A204.1 (cell line): ENCODE measurements around the gene OR9Q1.

Source experiments
- FAIRE-seq: peaks from 2 replicates; lab custom pipeline; 2012; peaks lifted over from hg19 to GRCh38; lab: Jason Lieb, UNC

OR9Q1 gene

DNA sequence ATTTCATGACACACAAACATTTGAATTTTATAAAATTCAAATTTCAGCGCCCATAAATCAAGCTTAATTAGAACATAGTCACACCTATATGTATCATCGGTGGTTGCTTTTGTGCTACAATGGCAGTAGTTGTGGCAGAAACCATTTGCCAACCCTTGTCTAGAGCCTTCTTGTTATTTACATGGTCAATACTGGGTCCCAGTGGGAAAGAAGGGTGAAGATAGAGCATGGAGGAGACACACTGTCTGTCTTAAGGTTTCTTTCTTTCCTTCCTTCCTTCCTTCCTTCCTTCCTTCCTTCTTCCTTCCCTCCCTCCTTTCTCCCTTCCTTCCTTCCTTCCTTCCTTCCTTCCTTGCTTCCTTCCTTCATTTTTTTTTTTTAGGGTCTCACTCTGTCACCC is 10.8 kb downstream of the OR9Q1 start:
- FAIRE-seq = no peak

DNA sequence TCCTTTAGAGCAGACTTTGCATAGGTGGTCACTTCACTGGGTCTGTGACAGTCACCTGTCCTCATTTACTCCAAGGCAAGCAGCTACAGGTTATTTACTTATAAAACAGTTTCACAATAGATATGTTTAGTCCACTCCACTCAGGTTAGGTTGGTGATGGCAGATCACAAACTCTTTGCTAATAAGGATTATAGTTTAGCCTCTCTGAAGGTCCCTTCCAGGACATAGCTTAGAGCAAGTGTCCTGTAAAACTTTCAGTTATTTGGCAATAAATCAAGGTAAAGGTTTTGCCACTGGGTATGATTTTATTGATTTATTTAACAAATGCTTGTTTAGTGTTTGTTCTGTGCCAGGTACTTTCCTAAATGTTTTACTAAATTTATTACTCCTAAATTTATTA is 15.9 kb downstream of the OR9Q1 start:
- no peak for FAIRE-seq

DNA sequence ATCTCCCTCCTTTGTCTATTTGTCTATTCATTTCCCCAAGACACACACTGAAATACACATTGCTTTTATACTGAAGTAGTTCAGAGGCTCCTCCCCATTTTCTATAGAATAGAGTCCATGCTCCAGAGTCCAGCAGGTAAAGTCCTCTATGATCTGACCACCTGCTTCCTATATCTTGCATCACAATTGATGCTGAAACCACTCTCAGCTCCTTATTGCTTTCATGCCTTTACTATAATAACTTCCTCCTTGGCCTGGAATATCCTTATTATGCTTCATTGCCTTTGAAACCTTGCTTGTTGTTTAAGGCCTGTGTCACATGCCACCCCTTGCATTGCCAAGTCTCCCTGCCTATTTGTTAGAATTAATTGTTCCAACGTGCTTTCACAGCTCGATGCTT is 19.7 kb downstream of the OR9Q1 start:
- FAIRE-seq = no peak

DNA sequence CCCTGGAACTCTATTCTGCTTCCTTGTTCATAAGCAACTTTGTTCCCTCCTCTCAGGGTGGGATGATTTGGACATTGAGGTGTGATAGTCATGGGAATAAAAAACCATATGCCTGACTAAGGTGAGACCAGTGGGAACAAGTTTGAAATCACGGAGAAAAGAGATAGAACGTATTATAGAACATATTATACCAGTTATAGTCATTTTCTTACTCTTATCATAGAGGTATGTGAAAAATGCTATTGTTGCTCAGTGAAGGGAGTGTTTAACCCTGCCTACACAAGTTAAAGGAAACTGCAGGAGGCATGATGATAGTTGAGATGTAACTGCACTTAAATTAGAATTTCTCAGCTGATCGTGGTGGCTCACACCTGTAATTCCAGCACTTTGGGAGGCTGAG is 22.6 kb downstream of the OR9Q1 start:
- FAIRE-seq = no peak

DNA sequence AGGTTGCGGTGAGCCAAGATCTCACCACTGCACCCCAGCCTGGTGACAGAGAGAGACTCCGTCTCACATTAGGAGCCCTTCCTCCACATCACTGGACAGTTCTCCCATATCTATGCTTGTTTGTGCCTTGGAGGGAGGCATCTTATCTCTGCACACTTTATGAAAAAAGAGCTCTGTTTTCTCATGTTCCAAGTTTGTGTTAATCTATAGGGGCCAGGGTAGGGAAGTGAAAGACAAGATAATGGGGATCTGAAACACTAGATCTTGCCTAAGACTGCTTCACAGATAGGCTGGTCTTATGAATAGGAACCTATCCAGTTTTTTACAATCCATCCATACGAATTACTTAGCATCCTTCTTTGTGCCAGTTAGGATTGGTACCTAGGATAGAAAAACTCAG is 24.1 kb downstream of the OR9Q1 start:
- FAIRE-seq = no peak

DNA sequence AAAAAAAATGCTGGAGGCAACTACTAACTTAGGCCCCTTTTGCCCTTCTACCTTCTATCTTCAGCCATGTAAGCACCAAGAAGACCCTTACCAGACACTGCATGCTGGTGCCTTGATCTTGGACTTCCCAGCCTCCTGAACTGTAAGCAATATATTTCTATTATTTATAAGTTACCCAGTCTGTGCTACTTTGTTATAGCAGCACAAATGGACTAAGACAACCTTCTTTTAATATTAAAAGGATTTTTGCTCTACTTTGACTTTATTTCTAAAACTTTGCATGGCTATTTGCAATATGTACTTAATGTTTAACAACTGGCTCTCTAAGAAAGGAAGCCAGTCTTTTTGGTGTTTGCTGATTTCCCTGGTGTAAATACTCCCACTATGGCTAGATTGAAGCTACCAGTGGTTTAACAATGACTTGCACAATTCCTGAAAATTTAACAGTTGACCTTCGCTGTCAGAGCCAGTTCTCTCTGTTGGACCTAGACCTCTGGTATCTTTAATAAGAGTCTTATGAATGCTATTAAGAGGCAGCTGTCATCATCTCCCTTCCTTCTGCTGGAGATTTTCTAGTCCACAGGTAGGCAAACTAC is 32.2 kb downstream of the OR9Q1 start:
- FAIRE-seq = no peak

DNA sequence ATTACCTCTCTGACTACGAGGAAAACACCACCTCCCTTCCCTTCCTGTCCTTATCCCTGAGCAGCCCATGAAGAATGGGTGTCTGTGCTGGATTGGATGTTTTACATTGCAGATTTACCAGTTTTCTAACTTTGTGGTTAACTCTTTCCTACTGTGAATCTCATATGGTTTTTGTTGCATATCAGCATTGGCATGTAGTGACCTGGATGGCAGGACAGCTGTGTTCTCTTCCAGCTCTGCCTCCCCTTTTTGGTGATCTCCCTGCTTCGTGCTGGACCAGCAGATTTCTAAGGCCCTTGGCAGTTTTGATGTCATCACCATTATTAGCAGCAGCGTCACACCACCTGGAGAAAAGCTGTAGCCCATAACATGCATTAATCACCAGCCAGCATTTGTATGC is 33.8 kb downstream of the OR9Q1 start:
- FAIRE-seq = no peak

DNA sequence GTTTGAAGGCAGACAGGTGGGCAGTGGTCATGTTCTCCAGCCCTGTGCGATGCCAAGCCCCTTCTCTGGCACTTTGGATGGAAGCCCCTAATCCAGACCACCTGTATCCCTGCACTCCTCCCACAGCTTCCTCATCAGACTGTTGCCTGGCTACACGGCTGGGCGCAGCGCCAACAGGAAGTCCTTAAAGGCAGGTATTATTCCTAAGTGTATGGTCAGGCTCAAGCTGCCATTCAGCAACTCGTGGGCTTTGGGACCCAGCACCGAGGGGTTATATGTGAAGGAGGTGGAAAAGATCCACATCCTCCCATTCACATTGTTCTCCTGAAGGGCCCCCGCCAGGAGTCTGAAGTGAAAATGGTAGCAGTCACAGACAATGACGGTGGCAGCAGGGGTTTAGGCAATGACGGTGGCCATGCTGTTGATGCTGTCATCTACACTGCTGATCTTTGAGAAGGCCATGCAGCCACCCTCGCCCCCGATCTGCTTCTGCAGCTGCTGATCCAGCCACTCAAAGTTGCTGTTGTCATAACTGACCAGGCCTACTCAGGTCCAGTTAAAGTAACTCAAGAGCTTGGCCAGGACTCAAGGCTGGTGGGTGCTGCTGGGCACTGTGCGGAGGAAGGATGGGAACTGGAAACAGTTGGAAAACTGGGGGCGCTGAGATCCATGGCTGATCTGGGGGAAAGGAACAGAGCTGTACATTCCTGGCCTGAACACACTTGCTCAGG is 34.8 kb downstream of the OR9Q1 start:
- no peak for FAIRE-seq

DNA sequence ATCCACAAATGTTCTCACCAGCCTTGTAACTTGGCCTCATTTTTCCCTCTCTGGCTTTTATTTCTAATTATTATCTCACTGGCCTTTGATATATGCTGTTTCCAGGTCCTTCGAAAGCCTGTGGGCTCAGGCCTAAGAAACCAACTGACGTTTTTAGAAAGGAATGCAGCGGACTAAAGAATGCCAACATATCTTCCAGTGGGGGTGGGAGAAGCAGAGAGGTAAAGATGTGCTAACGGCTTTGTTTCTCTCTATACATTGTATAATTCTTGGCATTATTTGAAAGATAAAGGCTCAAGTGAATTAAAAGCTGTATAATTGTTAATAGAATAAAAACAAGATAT is 35.3 kb downstream of the OR9Q1 start:
- no peak for FAIRE-seq

DNA sequence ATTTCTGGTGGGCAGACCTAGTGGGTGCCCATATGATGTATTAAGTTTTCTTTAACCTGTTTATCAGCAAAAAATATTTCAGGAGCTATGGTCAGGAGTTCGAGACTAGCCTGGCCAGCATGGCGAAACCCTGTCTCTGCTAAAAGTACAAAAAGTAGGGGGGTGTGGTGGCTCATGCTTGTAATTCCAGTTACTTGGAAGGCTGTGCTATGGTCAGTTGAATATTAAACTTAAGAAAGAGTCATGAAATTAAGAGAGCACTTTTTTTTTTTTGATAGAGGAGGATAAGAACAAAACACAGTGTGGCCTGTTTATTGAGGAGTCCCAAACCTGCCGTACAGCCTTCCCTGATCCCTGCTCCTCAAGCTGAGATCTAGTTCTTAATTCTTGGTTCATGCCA is 36.9 kb downstream of the OR9Q1 start:
- FAIRE-seq = no peak

DNA sequence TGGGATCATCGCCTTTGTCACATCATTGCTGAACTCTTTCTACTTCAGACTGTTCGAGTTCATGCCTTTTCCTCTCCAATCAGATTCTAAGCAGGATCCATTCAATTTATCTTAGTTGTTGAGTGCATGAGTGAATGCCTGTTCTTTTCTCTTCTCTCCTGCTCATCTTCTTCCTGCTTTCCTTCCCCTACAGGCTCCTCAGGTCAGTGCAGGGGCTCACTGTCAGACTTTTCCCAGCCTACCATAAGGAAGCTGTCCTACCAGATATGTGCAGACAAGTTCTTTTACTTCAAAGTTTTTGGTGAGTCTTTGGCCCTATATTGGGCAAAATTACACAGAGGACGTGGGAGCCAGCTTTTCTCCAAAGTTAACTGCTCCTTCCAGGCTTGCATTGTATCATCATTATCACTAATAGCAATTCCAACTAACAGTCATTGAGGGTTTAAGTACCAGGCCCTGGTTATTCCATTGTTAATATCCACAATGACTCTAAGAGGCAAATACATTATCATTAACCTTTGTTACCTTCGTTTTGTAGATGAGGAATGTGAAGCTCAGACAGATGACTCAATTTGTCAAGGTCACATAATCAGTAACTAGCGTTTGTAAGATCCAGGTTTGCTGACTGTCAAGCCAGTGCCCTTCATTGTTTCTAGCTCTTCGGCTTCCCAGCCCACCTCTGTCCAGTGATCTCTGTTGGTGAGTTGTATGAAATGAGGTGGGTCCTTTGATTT is 37.4 kb downstream of the OR9Q1 start:
- FAIRE-seq = no peak

DNA sequence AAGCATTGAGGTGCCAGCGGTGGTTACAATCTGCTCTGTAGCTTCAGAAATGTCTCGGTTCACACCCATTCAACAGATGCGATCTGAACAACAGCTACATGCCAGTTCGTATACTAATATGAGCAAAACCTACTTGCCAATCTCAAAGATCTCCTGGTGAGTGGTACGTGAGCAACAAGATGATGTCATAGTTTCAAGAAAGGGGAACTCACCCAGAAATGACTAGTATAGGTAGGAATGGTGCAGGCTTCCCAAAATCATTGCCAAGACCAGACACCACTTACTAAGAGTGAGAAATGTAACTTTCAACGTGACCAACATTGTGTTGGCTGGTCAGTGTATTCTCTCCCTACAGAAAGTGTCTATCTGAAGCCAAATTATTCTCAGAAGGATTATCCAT is 38.1 kb downstream of the OR9Q1 start:
- no peak for FAIRE-seq

DNA sequence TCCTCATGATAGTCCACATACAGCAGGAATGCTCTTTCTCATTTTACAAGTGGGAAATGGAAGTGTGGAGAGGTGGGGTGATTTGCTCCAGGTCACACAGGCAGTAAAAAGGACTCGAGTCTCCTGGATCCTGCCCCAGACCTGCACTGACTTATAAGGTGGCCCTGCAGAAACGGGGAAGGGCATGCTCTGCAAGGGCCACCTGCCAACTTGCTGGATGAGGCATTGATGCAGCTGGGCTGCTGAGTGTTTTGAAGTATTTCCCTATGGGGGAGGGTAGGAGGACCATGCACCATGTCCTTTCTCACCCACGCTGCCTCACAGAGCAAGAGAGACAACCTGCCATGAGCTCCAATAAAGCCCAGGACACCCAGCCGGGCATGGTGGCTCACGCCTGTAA is 44.0 kb downstream of the OR9Q1 start:
- FAIRE-seq = no peak

DNA sequence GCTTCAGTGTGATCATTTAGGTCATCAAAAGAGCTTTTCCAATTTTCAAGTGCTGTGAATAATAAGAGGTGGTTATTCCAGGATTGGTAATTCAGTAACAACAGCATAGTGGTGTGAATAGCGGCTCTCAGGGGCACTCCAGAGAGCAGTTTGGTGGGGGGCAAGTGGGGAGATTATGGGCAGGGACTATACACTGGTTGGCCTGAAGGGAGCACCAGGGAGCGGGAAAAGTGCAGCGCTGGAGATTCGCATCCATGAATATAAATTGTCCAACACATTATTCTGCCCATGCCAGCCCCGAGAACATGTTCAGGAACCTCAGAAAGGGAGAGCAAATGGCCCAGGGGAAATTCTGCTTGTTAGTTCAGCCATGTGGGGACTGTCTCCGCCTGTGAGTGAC is 45.0 kb downstream of the OR9Q1 start:
- no peak for FAIRE-seq

DNA sequence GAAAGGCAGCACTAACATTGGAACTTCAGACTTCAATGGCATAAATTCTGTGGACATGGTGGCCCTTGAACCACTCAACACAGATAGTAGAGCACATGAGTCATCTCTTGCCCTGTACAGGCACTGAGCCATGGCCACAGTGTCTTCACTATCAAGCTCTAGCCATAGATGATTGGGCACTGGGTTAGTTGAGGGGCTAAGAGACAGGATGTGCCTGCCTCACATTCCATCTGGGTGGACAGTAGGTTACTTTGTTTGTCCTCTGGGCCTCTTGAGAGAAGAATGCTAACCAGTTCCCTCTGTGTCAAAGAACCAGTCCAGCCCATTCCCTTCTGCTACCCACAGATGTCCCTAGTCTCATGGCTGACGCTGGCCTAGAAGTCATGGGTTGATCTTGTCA is 46.9 kb downstream of the OR9Q1 start:
- FAIRE-seq = no peak

DNA sequence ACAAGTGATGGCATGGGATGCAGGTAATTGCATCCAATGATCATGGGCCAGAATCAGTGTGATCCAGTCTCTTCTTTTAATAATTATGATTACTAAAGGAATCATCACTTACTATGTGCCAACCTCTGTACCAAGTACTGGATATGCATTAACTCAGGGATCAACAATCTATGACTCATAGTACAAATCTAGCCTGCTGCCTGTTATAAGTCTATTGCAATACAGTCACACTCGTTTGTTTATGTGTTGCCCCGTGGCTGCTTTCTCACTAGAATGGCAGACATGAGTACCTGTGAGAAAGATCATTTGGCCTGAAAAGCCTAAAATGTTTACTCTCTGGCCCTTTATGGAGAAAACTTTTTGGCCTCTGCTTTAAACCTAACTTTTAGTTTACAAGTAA is 52.1 kb downstream of the OR9Q1 start:
- FAIRE-seq = no peak

DNA sequence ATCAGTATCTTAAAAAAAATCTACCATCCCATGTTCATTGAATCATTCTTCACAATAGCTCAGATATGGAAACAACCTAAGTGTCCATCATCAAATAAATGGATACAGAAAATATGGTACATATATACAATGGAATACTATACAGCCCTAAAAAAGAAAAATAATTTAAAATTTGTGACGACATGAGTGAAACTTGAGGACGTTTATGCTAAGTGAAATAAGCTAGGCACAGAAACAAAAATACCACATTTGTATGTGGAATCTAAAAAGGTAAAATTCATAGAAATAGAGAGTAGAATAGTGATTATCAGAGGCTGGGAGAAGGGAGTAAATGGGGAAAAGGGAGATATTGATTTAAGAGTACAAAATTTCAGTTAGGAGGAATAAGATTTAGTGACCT is 62.8 kb downstream of the OR9Q1 start:
- no peak for FAIRE-seq

DNA sequence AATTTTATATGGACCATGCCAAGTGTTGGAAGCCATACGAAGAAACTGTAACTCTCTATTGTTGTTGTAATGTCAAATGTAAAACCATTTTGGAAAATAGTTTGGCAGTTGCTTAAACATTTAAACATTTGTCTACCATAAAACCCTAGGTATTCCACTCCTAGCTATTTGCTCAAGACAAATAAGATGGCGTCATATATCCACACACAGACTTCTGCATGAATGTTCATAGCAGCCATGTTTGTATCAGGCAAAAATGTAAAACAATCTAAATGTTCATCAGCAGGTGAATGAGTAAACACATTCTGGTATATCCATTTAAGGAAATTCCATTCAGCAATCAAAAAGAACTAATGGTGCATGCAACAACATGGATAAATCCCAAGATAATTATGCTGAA is 73.8 kb downstream of the OR9Q1 start:
- no peak for FAIRE-seq

DNA sequence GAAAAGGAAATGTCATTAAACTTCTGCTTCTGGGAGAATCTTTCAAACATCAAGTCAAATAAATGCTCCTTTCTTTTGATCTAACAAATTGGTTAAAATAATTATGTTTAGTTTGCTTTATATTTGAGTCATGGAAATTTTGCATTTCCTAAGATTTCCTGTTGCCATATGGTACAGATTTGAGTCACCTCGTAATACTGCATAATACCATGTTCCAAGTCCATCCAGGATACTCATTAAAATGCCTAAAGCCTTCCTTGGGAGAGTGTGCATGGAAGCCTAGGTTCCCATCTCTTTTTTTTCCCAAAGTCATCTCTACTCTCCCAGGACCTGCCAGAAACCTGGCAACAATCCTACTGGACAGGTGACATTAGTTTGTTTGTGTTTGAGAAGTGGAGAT is 97.4 kb downstream of the OR9Q1 start:
- FAIRE-seq = no peak

DNA sequence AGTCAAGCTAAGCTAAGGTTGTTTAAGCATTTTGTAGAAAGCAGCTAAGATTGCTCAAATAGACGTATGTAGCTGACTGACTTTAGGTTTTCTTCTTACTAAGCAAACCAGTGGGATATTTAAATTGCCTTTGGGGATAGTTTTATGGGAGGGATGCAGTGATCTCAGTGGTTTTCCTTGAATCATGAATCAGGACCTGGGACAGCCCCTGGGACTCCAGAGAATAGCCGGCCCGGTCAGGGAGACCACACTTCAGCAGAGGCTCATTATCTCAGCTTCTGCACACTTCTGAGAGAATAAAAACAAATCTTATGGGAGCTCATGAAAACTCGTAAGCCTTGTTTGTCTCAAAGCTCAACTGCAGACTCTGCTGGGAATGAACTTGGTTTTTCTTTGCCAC is 101.8 kb downstream of the OR9Q1 start, which contains the start of gene OR9I1:
TSS of gene OR9I1 (minus strand) at position 62 of the 400 bp plus-strand sequence. CDS start 6,086 bp downstream, outside the sequence.
- FAIRE-seq = no peak

DNA sequence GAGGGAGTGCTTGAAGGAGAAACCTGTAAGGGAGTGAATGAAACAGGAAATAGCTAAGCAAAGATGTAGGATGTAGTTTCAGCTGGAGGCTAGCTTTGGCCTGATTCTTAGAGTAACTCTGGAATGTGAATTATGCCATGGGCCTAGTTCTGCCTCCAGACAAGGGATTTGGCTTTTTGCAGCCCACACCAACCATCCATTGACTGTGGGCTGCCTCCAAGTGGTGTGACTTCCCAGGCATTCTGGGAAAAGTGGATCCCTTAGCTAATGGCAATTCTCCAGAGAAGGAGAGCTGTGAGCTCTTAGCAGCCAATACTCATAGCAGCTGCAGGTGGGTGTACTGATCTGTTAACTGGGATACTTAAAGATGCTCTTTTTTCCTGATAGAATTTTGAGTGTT is 103.7 kb downstream of the OR9Q1 start:
- FAIRE-seq = no peak

DNA sequence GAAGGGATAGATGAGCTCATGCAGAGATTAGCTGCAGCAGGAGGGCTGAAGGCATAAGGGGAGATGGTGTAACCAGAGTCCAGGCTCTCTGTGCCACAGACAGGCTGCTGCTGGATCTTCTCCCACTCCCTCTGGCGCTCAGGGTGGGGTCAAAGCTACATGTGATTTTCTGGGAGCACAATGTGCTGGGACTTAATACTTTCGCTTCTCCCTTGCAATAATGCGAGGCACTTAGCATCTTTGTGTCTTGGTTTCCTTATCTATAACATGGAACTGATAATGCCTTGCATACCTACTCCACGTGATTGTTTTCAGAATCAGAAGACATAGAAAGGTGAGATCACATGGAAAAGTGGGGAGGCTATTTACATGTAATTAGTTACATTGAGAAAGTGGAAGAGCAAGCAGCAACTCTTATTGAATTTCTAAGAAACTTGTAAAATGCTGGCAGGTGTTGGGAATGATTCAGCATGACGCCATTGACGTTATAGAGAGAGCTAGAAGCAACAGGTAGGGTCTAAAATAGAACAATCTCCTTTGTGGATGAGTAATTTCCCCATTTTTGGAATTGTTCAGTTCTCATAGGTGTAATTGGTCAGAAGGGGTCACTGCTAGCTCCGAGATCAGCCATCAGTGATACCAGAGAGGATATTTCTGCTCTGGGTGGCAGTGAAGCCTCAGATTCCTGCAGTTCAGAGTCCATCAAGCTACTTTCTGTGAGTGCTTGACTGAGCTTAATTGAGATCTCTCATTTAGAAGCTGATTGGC is 109.8 kb downstream of the OR9Q1 start:
- FAIRE-seq = no peak

DNA sequence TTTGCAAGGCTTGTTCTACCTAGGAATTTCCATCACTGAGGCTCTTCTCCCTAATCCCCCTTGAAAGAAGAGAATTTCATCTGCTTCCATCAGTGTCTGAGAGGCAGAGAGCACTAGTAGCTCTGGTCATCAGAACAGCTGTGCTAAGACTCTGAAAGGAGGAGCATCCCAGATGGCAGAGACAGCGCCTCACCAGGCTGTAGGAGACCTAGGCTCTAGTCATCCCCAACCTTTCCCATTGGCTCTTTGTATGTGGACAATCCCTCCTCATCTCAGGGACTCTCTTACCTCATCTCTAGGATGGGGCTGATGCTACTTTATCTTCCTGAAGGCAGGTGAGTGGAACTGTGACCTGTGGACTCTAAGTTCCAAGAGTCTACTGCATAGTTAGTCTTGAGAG is 110.5 kb downstream of the OR9Q1 start:
- FAIRE-seq = no peak
